Mesothelial cell of epicardium (in vitro differentiated cells): ENCODE data around the gene FDXACB1. TPM values are rescaled to one million over a fixed set of nuclear protein-coding genes. Genes with fewer than 3 reads are reported as not detected.

Source experiments
- DNase-seq, 2 experiments: peaks; one replicate each; pipeline ENCODE4 v3.0.0; 2021; ENCODE audit warnings: low spot score in 2 of 2; ENCODE audit not compliant: unreplicated experiment in 2 of 2
- H3K27ac Mint-ChIP-seq: 2 replicates; pipeline ENCODE4 v1.8.0; 2021; ENCODE audit warnings: mixed read lengths
- H3K27me3 Mint-ChIP-seq: 2 replicates; pipeline ENCODE4 v1.8.0; 2021; ENCODE audit warnings: low read depth, mixed read lengths
- H3K36me3 Mint-ChIP-seq: 2 replicates; pipeline ENCODE4 v1.8.0; 2021; ENCODE audit warnings: mixed read lengths
- H3K4me1 Mint-ChIP-seq: 2 replicates; pipeline ENCODE4 v1.8.0; 2021; ENCODE audit warnings: mixed read lengths
- H3K4me3 Mint-ChIP-seq: 2 replicates; pipeline ENCODE4 v1.8.0; 2021; ENCODE audit warnings: mild to moderate bottlenecking, moderate library complexity, mixed read lengths
- H3K9me3 Mint-ChIP-seq: 2 replicates; pipeline ENCODE4 v1.8.0; 2021; ENCODE audit warnings: mixed read lengths
- total RNA-seq: library from RNA; stranded (reverse); gene quantifications from 3 replicates; pipeline ENCODE4 v1.2.1, GENCODE V29; 2021
- TF ChIP-seq, protein P1 (sequence below): fragments of 200-600 bp; sonication (generic); IDR thresholded peaks from one replicate; pipeline ENCODE4 v1.5.0; 2021; ENCODE audit warnings: antibody characterized with exemption; ENCODE audit not compliant: unreplicated experiment

The FDXACB1 gene
- total RNA-seq, 1 donor from 2014 or later, result 3.5 TPM

DNA sequence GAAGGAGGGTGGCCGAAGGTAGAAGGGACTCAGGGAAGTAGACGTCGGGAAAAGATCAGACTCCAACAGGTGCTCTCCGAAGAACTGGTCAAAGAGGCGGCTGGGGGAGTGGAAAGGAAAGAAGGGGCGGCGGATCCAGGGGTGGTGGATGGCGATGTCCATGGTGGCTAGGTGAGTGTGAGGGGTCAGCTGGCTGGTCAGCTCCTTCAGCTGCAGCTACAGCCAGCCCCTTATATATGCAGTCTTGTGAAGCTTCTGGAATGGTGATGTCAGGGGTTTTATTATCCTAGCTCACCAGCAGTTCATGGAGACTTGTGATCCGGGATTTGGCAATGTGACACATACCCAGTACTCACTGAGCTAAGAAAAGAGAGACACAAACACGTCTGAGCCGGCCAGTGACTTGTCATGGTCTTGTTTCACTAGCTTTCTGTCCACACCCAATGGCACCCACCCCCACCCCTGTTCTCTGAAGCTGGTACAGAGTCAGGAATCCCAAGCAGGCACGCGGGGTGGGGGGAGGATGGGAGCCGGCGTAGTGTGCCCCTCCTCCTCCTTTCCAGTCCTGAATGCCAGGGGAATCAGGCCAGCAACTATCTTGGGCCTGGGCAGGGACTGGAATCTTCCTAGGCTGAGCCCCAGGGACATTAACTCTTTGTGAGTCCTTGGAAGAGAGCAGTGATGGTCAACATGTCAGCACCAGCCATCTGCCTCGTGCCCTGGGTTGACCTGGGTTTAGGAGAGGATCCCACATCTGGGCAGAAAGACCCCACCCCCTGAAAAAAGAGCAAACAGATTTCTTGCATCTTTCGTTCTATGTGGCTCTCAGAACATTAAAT lies 32.8 kb upstream of the FDXACB1 start, which contains the start of gene CRYAB:
Gene CRYAB, minus strand, starts transcription at position 208 of the 839 bp plus-strand sequence. Its CDS starts 46 bp downstream, at position 162.
- H3K4me3 Mint-ChIP-seq, result no peak within 1 kb of the TSS
- H3K27me3 Mint-ChIP-seq, result peaks cover 4% of the 10 kb centered on the region
- H3K4me1 Mint-ChIP-seq, result peaks cover 27% of the 10 kb centered on the region
- H3K9me3 Mint-ChIP-seq, result no peaks in the 10 kb centered on the region
- no peaks in the 10 kb centered on the region for H3K36me3 Mint-ChIP-seq
- peak in 1 of 2 experiments; percentile 51 for DNase-seq
- peak within 1 kb of the TSS; percentile 78 for H3K27ac Mint-ChIP-seq
- TF ChIP-seq, protein P1, sequence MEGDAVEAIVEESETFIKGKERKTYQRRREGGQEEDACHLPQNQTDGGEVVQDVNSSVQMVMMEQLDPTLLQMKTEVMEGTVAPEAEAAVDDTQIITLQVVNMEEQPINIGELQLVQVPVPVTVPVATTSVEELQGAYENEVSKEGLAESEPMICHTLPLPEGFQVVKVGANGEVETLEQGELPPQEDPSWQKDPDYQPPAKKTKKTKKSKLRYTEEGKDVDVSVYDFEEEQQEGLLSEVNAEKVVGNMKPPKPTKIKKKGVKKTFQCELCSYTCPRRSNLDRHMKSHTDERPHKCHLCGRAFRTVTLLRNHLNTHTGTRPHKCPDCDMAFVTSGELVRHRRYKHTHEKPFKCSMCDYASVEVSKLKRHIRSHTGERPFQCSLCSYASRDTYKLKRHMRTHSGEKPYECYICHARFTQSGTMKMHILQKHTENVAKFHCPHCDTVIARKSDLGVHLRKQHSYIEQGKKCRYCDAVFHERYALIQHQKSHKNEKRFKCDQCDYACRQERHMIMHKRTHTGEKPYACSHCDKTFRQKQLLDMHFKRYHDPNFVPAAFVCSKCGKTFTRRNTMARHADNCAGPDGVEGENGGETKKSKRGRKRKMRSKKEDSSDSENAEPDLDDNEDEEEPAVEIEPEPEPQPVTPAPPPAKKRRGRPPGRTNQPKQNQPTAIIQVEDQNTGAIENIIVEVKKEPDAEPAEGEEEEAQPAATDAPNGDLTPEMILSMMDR, result no peak

DNA sequence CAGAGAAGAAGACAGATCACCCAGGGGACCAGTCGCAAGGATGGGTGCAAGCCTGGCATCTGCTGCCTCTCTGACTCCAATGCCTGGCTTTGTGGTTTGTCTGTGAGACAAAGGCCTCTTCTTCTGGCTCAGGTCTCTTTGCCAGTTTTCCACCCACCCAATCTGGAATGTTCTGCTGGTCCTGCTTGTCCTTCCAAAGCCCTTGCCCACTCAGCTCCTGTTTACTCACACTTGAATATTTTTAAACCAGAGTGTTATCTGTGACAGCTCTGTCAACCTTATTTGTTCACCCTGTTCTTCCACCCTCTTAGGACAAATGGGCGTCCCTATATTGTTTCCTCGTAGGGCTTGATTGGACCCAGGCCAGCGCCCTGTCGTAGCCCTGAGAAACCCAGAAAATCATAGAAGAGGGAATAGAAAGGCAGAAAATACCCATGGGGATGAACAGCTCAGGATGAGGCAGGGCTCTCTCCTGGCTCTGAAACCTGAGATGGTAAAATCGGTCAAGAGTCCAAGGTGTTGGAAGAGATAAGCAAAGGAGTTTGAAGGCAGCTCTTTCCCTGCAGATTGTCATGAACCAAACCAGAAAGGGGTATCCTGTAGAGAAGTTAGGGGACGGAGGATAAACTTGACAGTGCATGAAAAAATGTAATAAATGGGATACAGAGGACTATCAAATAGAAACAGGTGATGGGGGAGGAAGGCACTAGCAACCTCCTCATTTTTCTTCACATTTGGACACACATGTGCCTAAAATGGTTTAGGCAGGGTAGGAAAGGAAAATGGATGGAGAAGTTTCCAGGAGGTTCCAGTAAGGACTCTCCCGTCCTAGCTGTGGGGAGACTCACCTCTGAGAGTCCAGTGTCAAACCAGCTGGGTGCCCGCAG lies 32.0 kb upstream of the FDXACB1 start:
- Mint-ChIP-seq H3K36me3 (no peaks in the 10 kb centered on the region), H3K9me3 (no peaks in the 10 kb centered on the region), H3K27ac (peak overlapping the region; percentile 78), H3K4me1 (peaks cover 27% of the 10 kb centered on the region), H3K27me3 (peaks cover 2% of the 10 kb centered on the region), H3K4me3 (no peak overlapping the region)
- no peak for DNase-seq
- TF ChIP-seq, protein P1, result no peak

DNA sequence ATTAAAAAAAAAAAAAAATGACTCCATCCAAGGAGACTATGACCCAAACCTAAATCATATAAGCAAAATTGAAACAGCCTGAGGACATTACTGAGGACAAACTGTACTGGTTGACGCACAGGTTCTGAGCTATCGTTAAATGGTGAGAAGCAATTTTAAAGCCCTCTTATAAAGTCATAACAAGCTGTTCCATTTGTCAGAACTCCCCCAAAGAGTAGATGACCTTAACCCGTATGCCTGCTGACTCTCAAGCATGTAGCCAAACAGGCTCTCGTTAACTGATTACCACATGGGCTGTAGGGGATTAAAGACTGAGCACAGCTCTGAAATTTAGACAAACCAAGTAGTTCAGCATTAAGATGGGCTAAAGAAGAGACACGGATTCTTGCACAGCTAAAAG lies 30.4 kb upstream of the FDXACB1 start:
- peaks cover 27% of the 10 kb centered on the region for H3K4me1 Mint-ChIP-seq
- TF ChIP-seq, protein P1, result no peak
- no peaks in the 10 kb centered on the region for H3K27me3 Mint-ChIP-seq
- no peak overlapping the region for H3K27ac Mint-ChIP-seq
- peaks cover 6% of the 10 kb centered on the region for H3K9me3 Mint-ChIP-seq
- no peak overlapping the region for H3K4me3 Mint-ChIP-seq
- peaks cover 8% of the 10 kb centered on the region for H3K36me3 Mint-ChIP-seq
- no peak for DNase-seq

DNA sequence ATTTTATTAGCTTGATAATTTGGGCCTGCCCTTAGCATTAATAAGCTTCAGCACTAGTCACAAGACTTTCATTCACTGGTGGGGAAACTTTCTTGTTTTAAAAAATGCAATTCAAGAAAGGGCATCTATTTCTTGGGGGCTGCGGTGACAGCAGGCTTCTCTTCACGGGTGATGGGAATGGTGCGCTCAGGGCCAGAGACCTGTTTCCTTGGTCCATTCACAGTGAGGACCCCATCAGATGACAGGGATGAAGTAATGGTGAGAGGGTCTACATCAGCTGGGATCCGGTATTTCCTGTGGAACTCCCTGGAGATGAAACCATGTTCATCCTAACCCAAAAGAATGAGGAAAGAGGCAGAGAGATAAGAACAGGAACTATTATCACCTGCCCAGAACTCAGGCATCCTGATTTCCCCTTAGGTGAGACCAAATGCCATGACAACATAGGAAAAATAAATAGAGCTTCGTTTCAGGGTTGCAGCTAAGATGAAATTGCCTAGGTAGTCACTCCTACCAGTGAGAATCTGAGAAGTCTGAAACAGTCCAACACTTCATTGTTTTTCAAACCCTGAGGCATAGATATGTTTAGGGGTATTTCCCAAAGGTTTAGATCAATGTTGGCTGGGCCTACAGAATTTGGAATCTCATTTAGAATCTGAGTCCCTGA lies 29.8 kb upstream of the FDXACB1 start:
- TF ChIP-seq, protein P1, result no peak
- Mint-ChIP-seq H3K27me3 (no peaks in the 10 kb centered on the region), H3K36me3 (peaks cover 8% of the 10 kb centered on the region), H3K4me1 (peaks cover 27% of the 10 kb centered on the region), H3K9me3 (peaks cover 6% of the 10 kb centered on the region), H3K27ac (no peak overlapping the region), H3K4me3 (no peak overlapping the region)
- DNase-seq, result no peak

DNA sequence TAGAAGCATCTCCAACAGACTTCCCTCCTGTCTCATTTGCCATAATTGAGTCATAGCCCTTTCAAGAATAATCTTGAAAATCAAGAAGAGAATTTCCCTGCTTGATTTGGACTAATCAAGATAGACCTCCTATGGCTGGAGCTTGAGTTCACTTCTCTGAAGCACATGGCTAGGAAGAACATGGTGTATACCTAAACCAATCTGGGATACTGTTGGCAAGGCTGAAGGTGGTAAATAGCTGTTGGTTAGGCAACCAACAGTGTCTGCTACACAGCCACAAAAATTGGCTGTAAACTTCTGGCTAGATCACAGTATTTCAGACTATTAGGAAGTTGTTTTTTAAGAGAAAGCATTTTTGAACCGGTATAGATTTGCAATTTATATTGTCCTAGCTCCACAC lies 27.7 kb upstream of the FDXACB1 start:
- peaks cover 8% of the 10 kb centered on the region for H3K36me3 Mint-ChIP-seq
- DNase-seq, result no peak
- peaks cover 20% of the 10 kb centered on the region for H3K4me1 Mint-ChIP-seq
- H3K4me3 Mint-ChIP-seq, result no peak overlapping the region
- H3K27ac Mint-ChIP-seq, result no peak overlapping the region
- TF ChIP-seq, protein P1, result no peak
- peaks cover 6% of the 10 kb centered on the region for H3K9me3 Mint-ChIP-seq
- H3K27me3 Mint-ChIP-seq, result no peaks in the 10 kb centered on the region
